ENCODE data around the gene PLA1A. TPM values are rescaled to one million over a fixed set of nuclear protein-coding genes. Genes with fewer than 3 reads are reported as not detected.
"Not testable (repeated sequence)": the region's sequence is repeated elsewhere in the genome, so short reads cannot be mapped to it uniquely, and the experiment has no call there.

Gene PLA1A
- polyA plus RNA-seq (ENCODE audit: low read depth in 6 of 6): not detected

DNA sequence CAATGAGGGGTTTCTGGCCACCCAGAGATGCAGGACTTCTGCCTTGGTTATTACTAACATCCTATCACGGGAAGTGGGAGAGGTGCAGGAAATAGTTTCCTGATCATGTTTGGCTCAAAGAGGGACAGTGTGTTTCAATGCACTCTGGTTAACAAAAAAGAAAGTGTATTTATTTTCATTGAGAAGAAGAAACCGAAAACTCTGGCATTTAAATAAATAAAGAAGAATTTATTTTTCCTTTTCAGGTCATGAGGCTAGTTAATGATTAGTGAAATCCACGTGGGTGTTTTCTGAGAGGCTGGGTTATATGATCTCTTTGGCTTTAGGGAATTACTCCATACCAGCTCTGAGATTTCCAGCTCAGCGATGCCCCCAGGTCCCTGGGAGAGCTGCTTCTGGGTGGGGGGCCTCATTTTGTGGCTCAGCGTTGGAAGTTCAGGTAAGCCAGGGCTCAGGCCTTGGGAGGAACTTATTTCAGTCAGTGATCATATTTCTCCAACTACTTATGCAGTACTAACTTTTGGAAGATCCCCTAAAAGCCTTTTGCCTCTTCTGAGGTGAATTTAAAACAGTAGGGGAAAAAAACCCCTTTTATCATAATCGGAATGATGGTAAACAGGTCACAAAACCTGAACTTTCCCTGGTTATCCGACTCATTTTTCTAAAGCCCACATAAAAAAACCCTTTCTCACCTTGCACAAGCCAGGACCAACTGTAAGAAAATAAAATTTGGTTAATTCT is at the start of gene PLA1A:
Gene PLA1A, plus strand, starts transcription at position 338 of the 741 bp plus-strand sequence. Its CDS starts 29 bp downstream, at position 367.
- DNase-seq (no peak), ATAC-seq (ENCODE audit: low read depth in 2 of 2) (no peak)
- no peaks in the 10 kb centered on the region for H3K9me3 Mint-ChIP-seq
- peaks cover 0 to 2% (median 0%) of the 10 kb centered on the region in 3 donors for H3K4me1 Mint-ChIP-seq
- no peaks in the 10 kb centered on the region for H3K27me3 Mint-ChIP-seq
- H3K27ac Mint-ChIP-seq: peak within 1 kb of the TSS in 1 of 6 donors; percentile 35
- peak within 1 kb of the TSS in 2 of 8 donors; percentile 42 to 45 for H3K4me3 Mint-ChIP-seq
- H3K36me3 Mint-ChIP-seq: no peaks in the 10 kb centered on the region

DNA sequence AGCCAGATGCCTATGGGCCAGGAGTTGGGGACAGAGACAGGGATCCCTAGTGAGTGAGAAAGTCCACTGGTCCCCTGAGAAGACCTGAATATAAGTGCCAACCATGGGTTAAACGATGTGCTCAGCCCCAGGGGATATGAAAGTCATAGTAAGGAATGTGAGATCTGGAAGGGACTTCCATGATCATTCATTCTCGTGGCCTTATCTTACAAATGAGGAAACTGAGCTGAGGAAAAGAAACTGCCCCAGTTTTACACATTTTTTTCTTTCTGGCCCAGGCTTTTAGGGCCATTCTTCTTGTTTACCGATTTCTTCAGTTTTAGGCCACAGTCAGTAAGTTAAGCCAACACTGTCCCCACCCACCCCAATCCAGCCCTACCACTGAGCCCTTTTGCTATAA is 49.3 kb upstream of the PLA1A start:
- no peak for ATAC-seq (ENCODE audit: low read depth in 2 of 2)
- H3K4me1 Mint-ChIP-seq: peaks cover 0 to 5% (median 3%) of the 10 kb centered on the region in 3 donors
- DNase-seq: no peak
- H3K4me3 Mint-ChIP-seq: no peak overlapping the region
- no peaks in the 10 kb centered on the region for H3K9me3 Mint-ChIP-seq
- H3K27me3 Mint-ChIP-seq: no peaks in the 10 kb centered on the region
- no peaks in the 10 kb centered on the region for H3K36me3 Mint-ChIP-seq
- H3K27ac Mint-ChIP-seq: no peak overlapping the region

DNA sequence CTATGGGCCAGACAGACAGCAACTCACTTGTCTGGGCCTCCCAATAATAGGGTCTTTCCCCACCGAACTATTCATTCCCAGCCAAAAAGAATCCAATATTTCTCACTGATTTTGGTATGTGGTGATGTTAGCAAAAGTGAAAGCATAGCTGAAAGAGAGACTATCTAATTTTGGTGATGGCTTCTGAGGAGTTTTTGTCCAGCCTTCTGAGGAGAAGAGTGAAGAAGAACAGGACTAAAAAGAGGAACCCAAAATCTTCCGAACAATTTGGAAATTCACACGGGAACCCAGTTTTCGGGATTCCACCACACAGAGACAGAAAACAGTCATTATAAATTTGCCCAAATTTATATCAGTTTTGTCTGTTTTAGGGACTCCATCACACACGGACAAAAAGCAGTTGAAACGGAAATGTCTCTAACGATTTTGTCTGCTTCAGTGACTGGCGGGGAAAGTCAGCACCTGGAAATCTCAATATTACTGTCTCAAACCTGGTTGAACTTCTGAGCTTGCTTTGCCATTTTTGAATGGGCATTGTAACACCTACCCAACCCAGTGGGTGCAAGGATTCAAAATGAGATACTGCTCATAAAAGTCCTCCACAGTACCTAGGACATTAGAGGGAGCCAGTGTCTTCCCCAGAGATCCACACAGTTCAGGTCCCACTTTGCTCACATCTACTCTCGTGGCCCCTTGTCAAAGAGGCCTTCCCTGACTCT is 47.3 kb upstream of the PLA1A start:
- no peaks in the 10 kb centered on the region for H3K36me3 Mint-ChIP-seq
- DNase-seq: no peak
- ATAC-seq (ENCODE audit: low read depth in 2 of 2): no peak
- H3K4me3 Mint-ChIP-seq: peak overlapping the region in 1 of 8 donors; percentile 12
- no peaks in the 10 kb centered on the region for H3K9me3 Mint-ChIP-seq
- H3K27ac Mint-ChIP-seq: peak overlapping the region in 2 of 6 donors; percentile 50 to 65
- peaks cover 12 to 14% (median 12%) of the 10 kb centered on the region in 3 donors for H3K4me1 Mint-ChIP-seq
- no peaks in the 10 kb centered on the region for H3K27me3 Mint-ChIP-seq

DNA sequence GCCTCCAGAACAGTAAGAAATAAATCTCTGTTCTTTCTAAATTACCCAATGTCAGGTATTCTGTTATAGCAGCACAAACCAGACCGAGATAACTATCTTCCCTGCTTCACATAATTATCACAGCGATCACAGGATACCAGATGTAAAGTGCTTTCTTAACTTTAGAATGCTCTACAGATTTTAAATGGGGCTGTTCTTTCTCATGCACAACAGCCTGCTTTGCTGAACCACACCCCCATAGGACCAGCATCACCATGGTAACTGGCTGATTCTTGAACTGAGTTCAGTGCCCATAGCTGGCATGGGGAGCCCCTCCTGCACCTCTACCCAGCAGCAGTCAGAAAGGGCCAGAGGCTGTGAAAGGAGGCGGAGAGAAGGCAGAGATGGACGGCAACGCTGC is 46.1 kb upstream of the PLA1A start:
- H3K27ac Mint-ChIP-seq: no peak overlapping the region
- H3K36me3 Mint-ChIP-seq: no peaks in the 10 kb centered on the region
- H3K4me3 Mint-ChIP-seq: peak overlapping the region in 1 of 8 donors; percentile 24
- peaks cover 22 to 25% (median 24%) of the 10 kb centered on the region in 3 donors for H3K4me1 Mint-ChIP-seq
- DNase-seq: no peak
- no peaks in the 10 kb centered on the region for H3K27me3 Mint-ChIP-seq
- ATAC-seq (ENCODE audit: low read depth in 2 of 2): peak in 1 of 2 donors; percentile 26
- H3K9me3 Mint-ChIP-seq: no peaks in the 10 kb centered on the region

- H3K36me3 Mint-ChIP-seq; DNase-seq; H3K9me3 Mint-ChIP-seq; H3K4me3 Mint-ChIP-seq; ATAC-seq (ENCODE audit: low read depth in 2 of 2); H3K27me3 Mint-ChIP-seq: not testable (repeated sequence)
- Mint-ChIP-seq H3K27ac (peak overlapping the region in 2 of 6 donors; percentile 48 to 61), H3K4me1 (peaks cover 23 to 37% (median 31%) of the 10 kb centered on the region in 3 donors)
These were observed 44.8 kb upstream of the PLA1A start for GRCh38 chr3:119552928-119553327.

DNA sequence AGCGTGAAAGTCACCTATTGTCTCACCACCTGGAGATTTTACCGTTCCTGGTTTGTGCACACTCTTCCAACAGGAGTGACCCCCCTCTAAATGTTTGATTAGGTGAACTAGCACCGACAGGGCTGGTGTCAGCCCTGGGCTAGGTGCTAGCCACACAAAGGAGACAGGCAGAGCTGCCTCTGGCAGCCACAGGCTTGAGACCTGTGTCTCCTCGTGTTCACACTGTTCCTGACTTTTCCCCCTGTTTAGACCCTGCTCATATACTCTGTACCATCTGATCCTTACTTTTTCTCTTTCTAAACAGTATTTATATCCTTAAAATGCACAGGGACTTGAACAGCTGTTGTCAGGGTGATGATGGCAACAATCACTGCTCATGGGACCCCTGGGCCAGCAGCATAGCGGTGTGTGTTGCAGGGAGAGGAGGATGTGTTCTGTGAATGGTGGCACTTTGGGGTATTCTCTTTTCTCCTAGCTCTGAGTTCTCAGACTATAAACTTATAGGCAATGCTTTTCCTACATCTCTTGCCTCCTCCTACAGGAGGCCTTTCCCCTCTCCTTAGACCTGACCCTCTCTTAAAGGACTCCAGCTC is 43.8 kb upstream of the PLA1A start:
- no peak for DNase-seq
- H3K27ac Mint-ChIP-seq: peak overlapping the region in 3 of 6 donors; percentile 4 to 49 (median 35)
- H3K27me3 Mint-ChIP-seq: no peaks in the 10 kb centered on the region
- no peak for ATAC-seq (ENCODE audit: low read depth in 2 of 2)
- H3K36me3 Mint-ChIP-seq: no peaks in the 10 kb centered on the region
- H3K9me3 Mint-ChIP-seq: no peaks in the 10 kb centered on the region
- H3K4me1 Mint-ChIP-seq: peaks cover 23 to 37% (median 31%) of the 10 kb centered on the region in 3 donors
- no peak overlapping the region for H3K4me3 Mint-ChIP-seq

- Mint-ChIP-seq H3K9me3 (no peaks in the 10 kb centered on the region), H3K27ac (peak overlapping the region; percentile 54 to 98 (median 78)), H3K27me3 (no peaks in the 10 kb centered on the region), H3K4me1 (peaks cover 29 to 47% (median 45%) of the 10 kb centered on the region in 3 donors), H3K4me3 (peak overlapping the region in 7 of 8 donors; percentile 0 to 74 (median 51)), H3K36me3 (no peaks in the 10 kb centered on the region)
- DNase-seq: peak; percentile 43
- peak; percentile 68 to 73 for ATAC-seq (ENCODE audit: low read depth in 2 of 2)
These were observed 42.4 kb upstream of the PLA1A start for GRCh38 chr3:119555309-119555735.

DNA sequence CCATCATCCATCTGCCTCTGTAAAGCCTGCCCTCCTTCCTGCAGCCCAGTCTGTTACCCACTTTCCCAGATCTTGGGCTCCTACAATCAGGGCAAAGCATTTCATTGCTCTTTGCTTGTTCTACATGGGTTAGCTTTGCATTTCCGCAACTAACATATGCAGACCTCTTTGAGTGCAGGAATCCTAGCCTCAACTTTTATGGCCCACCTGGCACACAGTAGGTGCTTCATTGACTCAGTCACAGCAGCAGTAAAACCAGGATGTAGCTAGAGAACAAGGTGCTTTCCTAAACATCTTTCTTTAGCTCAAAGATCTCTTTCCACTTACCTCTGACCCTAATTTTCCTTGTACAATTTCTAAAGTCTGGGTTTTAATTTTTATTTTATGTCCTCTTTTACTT is 41.8 kb upstream of the PLA1A start:
- Mint-ChIP-seq H3K4me3 (peak overlapping the region in 5 of 8 donors; percentile 27 to 74 (median 51)), H3K27me3 (no peaks in the 10 kb centered on the region), H3K9me3 (no peaks in the 10 kb centered on the region), H3K36me3 (no peaks in the 10 kb centered on the region), H3K4me1 (peaks cover 30 to 49% (median 43%) of the 10 kb centered on the region in 3 donors), H3K27ac (peak overlapping the region in 5 of 6 donors; percentile 43 to 98 (median 95))
- DNase-seq: no peak
- no peak for ATAC-seq (ENCODE audit: low read depth in 2 of 2)

DNA sequence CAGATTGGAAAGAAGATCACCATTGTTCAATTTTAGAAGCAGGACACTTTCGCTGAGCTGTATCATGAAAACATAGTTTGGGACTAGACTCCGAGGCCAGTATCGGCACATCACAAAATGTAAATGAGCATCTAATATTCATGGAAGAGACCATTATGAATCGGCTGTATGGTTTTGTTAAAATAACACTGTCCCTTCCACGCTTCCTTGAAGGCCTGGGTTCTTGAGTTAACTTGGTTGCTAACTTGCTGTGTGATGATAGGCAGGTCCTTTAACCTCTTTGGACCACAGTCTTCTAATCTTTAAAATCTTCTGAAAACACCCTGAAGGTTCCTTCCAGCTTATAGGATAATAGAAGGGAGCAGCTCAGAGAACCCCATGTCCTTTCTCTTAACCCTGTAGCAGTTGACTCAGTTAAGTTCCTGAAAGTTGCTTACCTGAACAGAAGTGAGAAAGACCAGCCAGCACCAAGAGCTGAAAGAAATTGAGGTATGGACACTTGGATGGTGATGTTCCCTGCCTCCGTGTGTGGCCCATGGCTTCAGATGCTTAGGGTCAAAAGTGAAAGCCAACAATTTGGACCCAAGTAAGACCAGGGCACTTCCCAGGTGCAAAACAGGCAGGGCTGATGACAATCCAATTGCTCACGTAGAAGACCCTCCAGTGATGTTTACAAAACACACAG is 40.4 kb upstream of the PLA1A start:
- ATAC-seq (ENCODE audit: low read depth in 2 of 2) (no peak), DNase-seq (no peak)
- Mint-ChIP-seq H3K27me3 (no peaks in the 10 kb centered on the region), H3K4me1 (peaks cover 31 to 51% (median 46%) of the 10 kb centered on the region in 3 donors), H3K9me3 (no peaks in the 10 kb centered on the region), H3K4me3 (peak overlapping the region in 5 of 8 donors; percentile 17 to 75 (median 51)), H3K36me3 (no peaks in the 10 kb centered on the region), H3K27ac (peak overlapping the region in 2 of 6 donors; percentile 10 to 98)

DNA sequence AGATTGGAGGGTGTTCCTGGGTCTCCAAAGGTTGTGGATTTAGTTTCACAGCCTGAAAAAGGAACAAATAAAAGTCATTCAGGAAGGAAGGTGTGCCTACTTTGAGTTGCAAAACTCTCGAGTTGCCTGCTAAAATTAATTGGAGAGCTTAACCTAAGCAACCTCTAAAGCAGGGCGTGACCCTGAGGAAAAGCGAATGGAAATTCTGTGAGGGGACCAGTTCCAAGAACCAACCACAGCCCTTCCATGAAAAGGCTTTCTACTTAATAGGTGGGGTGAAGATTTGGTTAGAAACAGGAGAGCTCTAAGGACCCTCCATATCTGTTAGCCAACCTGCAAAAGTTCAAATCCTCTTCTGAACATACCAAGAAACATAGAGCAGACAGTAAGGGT is 39.8 kb upstream of the PLA1A start:
- Mint-ChIP-seq H3K36me3 (no peaks in the 10 kb centered on the region), H3K27me3 (no peaks in the 10 kb centered on the region), H3K4me3 (peak overlapping the region in 4 of 8 donors; percentile 43 to 75 (median 49)), H3K9me3 (no peaks in the 10 kb centered on the region), H3K27ac (peak overlapping the region in 3 of 6 donors; percentile 25 to 98 (median 89)), H3K4me1 (peaks cover 34 to 56% (median 51%) of the 10 kb centered on the region in 3 donors)
- DNase-seq (no peak), ATAC-seq (ENCODE audit: low read depth in 2 of 2) (no peak)

- Mint-ChIP-seq H3K27ac (peak overlapping the region in 5 of 6 donors; percentile 19 to 98 (median 93)), H3K9me3 (no peaks in the 10 kb centered on the region), H3K4me1 (peaks cover 34 to 57% (median 52%) of the 10 kb centered on the region in 3 donors)
These were observed 38.9 kb upstream of the PLA1A start for GRCh38 chr3:119558626-119559317.

DNA sequence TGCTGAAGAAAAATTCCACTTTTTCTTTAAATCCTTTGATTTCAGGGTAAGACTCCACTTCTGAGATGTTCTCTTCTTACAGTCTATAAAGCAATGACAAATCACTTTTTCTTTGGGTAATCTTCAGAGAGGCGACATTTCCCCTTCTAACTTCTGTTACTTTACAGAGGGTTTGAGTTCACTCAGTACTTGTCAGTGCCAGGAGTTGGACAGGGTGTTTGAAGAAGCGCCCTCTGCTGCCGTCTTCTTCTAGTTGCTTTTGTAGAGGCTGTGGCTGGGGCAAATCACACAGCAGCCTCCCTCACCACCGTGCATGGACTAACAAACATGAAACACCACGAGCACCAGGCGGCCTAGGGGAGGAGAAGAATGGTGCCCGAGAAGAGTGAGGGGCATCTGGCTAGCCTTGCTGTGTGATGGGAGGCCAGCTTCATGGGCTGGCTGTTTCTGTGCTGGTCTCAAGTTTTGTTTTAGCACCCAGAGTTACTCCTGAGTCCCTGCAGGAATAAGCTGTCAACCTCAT is 38.2 kb upstream of the PLA1A start, which contains the start of gene CD80:
Gene CD80, minus strand, starts transcription at position 174 of the 523 bp plus-strand sequence. CDS start 1,886 bp downstream, outside the sequence.
- H3K36me3 Mint-ChIP-seq: no peaks in the 10 kb centered on the region
- peak; percentile 42 to 50 for ATAC-seq (ENCODE audit: low read depth in 2 of 2)
- peaks cover 33 to 54% (median 51%) of the 10 kb centered on the region in 3 donors for H3K4me1 Mint-ChIP-seq
- peak within 1 kb of the TSS in 7 of 8 donors; percentile 41 to 65 (median 57) for H3K4me3 Mint-ChIP-seq
- H3K9me3 Mint-ChIP-seq: no peaks in the 10 kb centered on the region
- H3K27ac Mint-ChIP-seq: peak within 1 kb of the TSS; percentile 76 to 98 (median 93)
- no peaks in the 10 kb centered on the region for H3K27me3 Mint-ChIP-seq
- DNase-seq: peak; percentile 56

More at GRCh38 chr3:119558626-119559317, 38.9 kb upstream of the PLA1A start:
- Mint-ChIP-seq H3K4me3 (peak overlapping the region in 7 of 8 donors; percentile 29 to 65 (median 51)), H3K27me3 (no peaks in the 10 kb centered on the region), H3K36me3 (no peaks in the 10 kb centered on the region)
- DNase-seq (no peak), ATAC-seq (ENCODE audit: low read depth in 2 of 2) (no peak)
